GM12891 (cell line): Measurements from ENCODE around the gene GIGYF2.

Experiments used
- POLR2A ChIP-seq: IDR thresholded peaks from 2 replicates; pipeline ENCODE4 v1.6.1; 2011; ENCODE audit warnings: low read depth, low read length, control low read depth
- POLR2AphosphoS5 ChIP-seq: IDR thresholded peaks from 2 replicates; pipeline ENCODE4 v1.6.1; 2011; ENCODE audit warnings: low read depth, low read length, control low read depth
- SPI1 ChIP-seq: IDR thresholded peaks from 2 replicates; pipeline ENCODE4 v1.6.1; 2011; ENCODE audit warnings: low read depth, low read length, control low read depth
- TAF1 ChIP-seq: IDR thresholded peaks from 2 replicates; pipeline ENCODE4 v1.6.1; 2011; ENCODE audit warnings: low read depth, low read length, control low read depth

DNA sequence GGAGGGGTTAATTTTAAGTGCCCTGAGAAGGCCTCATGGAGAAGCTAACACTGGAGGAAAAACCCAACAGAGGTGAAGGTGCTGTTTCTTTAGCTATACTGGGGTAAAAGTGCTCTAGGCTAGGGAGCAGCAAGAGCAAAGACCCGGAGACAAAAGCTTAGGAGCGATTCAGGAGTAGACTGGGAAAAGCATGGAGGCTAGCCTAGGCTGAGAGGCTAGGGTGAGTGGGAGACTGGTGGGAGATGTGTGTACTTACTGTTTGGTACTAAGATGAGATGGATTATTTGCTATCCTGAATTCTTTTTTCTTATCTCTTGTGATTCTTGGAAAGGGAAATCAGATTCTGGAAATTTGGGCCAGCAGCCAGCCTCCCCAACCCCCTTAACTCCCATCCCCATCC is 2.0 kb downstream of the GIGYF2 start:
- no peak for TF ChIP-seq POLR2A
- TF ChIP-seq POLR2AphosphoS5, result no peak
- TF ChIP-seq TAF1, result no peak
- TF ChIP-seq SPI1, result no peak
